HepG2 (cell line): ENCODE measurements around the gene RPRD2. TPM values are rescaled to one million over a fixed set of nuclear protein-coding genes. Genes with fewer than 3 reads are reported as not detected.

Experiments
- DMAP1 ChIP-seq: IDR thresholded peaks from 2 replicates; pipeline ENCODE4 v1.6.1; 2016
- DRAP1 ChIP-seq: IDR thresholded peaks from 2 replicates; pipeline ENCODE4 v1.6.1; 2016; ENCODE audit warnings: missing genetic modification reagents, missing compliant biosample characterization
- ELF4 ChIP-seq: sonication (generic); formaldehyde crosslinking; IDR thresholded peaks from 2 replicates; pipeline ENCODE4 v1.5.0; 2020; ENCODE audit warnings: missing genetic modification reagents, mild to moderate bottlenecking, moderate library complexity, borderline replicate concordance
- MEIS2 ChIP-seq: sonication (generic); formaldehyde crosslinking; IDR thresholded peaks from 2 replicates; pipeline ENCODE4 v1.9.0; 2021; ENCODE audit warnings: mild to moderate bottlenecking, missing genetic modification reagents
- TBX3 ChIP-seq: fragments of 450-650 bp; IDR thresholded peaks from 2 replicates; pipeline ENCODE4 v1.6.1; 2017; ENCODE audit warnings: antibody characterized with exemption, mild to moderate bottlenecking, inconsistent platforms, borderline replicate concordance
- YEATS4 ChIP-seq: sonication (generic); formaldehyde crosslinking; IDR thresholded peaks from 2 replicates; pipeline ENCODE4 v1.4.0; 2020; ENCODE audit warnings: missing genetic modification reagents, borderline replicate concordance
- ZC3H4 ChIP-seq: sonication (generic); formaldehyde crosslinking; IDR thresholded peaks from 2 replicates; pipeline ENCODE4 v1.4.0; 2020; ENCODE audit warnings: missing genetic modification reagents, borderline replicate concordance
- ZNF225 ChIP-seq: sonication (generic); formaldehyde crosslinking; IDR thresholded peaks from 2 replicates; pipeline ENCODE4 v1.4.0; 2020; ENCODE audit warnings: mild to moderate bottlenecking, missing genetic modification reagents
- ZNF343 ChIP-seq: sonication (generic); formaldehyde crosslinking; IDR thresholded peaks from 2 replicates; pipeline ENCODE4 v1.4.0; 2020; ENCODE audit warnings: mild to moderate bottlenecking, missing genetic modification reagents
- ZNF609 ChIP-seq: sonication (generic); formaldehyde crosslinking; IDR thresholded peaks from 2 replicates; pipeline ENCODE4 v1.4.0; 2020; ENCODE audit warnings: mild to moderate bottlenecking, missing genetic modification reagents, borderline replicate concordance
- ZNF616 ChIP-seq: sonication (generic); formaldehyde crosslinking; IDR thresholded peaks from 2 replicates; pipeline ENCODE4 v1.5.0; 2020; ENCODE audit warnings: low read depth, mild to moderate bottlenecking, missing genetic modification reagents
- polyA plus RNA-seq, 8 experiments: library from polyadenylated mRNA; depleted of rRNA in 3 of 8; stranded (reverse) in 7 of 8; unstranded in 1 of 8; fragments of >200 nt; fragmentation: Illumina TruSeq in 4 of 8; extraction: Trizol in 4 of 8; gene quantifications; 2 replicates each; pipeline versions ENCODE4 v1.2.1 to v1.2.3, GENCODE V29; 2011 to 2016; ENCODE audit warnings: low read depth in 4 of 8, missing spikeins in 1 of 8, mixed read lengths in 1 of 8; ENCODE audit not compliant: insufficient read depth in 1 of 8
- total RNA-seq, 5 experiments: library from RNA; depleted of rRNA; stranded (reverse); fragments of >200 nt; fragmentation: Illumina TruSeq; extraction: Trizol; gene quantifications; 2 replicates each; pipeline ENCODE4 v1.2.3, GENCODE V29; 2016; ENCODE audit warnings: low read depth in 1 of 5
- TF ChIP-seq, protein P1 (sequence below): sonication (generic); formaldehyde crosslinking; IDR thresholded peaks from 2 replicates; pipeline ENCODE4 v1.4.0; 2020; ENCODE audit warnings: mild to moderate bottlenecking, missing genetic modification reagents
- TF ChIP-seq, protein P2 (sequence below): fragments of 450-650 bp; IDR thresholded peaks from 2 replicates; pipeline ENCODE4 v1.6.1; 2017
- TF ChIP-seq, protein P3 (sequence below): sonication (generic); formaldehyde crosslinking; IDR thresholded peaks from 2 replicates; pipeline ENCODE4 v1.5.1; 2020; ENCODE audit warnings: mild to moderate bottlenecking, missing genetic modification reagents

The RPRD2 gene
- total and polyA plus RNA-seq, 2 of the 13 experiments (the other 11 are each of a cell fraction or from before 2014, with no cell fraction given), result 8.0 to 8.9 TPM

DNA sequence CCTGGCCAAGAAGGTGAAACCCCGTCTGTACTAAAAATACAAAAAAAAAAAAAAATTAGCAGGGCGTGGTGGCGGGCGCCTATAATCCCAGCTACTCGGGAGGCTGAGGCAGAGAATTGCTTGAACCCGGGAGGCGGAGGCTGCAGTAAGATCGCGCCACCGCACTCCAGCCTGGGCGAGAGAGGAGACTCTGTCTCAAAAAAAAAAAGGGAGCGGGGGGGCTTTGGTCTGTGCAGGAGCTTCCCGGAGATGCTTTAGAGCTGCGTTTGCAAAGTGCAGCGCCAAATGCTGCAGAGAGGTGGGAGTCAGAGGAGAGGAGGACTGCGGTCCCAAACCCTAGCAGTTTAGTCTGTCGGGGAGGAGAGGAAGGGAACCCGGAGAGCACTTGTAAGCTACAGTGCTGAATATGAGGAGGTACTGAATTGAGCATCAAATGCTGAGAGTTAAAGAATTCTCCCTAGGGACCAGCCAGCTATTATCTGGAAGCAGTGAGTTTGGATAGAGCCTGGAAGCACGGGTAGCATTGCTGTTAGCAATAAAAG is 152.2 kb downstream of the RPRD2 start (continued):
- TF ChIP-seq, protein P1, sequence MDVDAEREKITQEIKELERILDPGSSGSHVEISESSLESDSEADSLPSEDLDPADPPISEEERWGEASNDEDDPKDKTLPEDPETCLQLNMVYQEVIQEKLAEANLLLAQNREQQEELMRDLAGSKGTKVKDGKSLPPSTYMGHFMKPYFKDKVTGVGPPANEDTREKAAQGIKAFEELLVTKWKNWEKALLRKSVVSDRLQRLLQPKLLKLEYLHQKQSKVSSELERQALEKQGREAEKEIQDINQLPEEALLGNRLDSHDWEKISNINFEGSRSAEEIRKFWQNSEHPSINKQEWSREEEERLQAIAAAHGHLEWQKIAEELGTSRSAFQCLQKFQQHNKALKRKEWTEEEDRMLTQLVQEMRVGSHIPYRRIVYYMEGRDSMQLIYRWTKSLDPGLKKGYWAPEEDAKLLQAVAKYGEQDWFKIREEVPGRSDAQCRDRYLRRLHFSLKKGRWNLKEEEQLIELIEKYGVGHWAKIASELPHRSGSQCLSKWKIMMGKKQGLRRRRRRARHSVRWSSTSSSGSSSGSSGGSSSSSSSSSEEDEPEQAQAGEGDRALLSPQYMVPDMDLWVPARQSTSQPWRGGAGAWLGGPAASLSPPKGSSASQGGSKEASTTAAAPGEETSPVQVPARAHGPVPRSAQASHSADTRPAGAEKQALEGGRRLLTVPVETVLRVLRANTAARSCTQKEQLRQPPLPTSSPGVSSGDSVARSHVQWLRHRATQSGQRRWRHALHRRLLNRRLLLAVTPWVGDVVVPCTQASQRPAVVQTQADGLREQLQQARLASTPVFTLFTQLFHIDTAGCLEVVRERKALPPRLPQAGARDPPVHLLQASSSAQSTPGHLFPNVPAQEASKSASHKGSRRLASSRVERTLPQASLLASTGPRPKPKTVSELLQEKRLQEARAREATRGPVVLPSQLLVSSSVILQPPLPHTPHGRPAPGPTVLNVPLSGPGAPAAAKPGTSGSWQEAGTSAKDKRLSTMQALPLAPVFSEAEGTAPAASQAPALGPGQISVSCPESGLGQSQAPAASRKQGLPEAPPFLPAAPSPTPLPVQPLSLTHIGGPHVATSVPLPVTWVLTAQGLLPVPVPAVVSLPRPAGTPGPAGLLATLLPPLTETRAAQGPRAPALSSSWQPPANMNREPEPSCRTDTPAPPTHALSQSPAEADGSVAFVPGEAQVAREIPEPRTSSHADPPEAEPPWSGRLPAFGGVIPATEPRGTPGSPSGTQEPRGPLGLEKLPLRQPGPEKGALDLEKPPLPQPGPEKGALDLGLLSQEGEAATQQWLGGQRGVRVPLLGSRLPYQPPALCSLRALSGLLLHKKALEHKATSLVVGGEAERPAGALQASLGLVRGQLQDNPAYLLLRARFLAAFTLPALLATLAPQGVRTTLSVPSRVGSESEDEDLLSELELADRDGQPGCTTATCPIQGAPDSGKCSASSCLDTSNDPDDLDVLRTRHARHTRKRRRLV (CRISPR knock-in tag), result no peak; the same call in 1 of the 2 replicates
- TF ChIP-seq ZC3H4, result no peak
- no peak for TF ChIP-seq ELF4 (CRISPR knock-in tag)
- TF ChIP-seq DRAP1 (CRISPR knock-in tag), result peak; percentile 43; the same call in 1 of the 2 replicates
- TF ChIP-seq YEATS4 (CRISPR knock-in tag), result no peak
- TF ChIP-seq ZNF343, result no peak
- no peak for TF ChIP-seq ZNF225 (CRISPR knock-in tag)
- no peak for TF ChIP-seq ZNF609 (CRISPR knock-in tag)
- 0 out of 2 replicates have a peak, but pooled peaks have one; percentile 14 for TF ChIP-seq ZNF616
- TF ChIP-seq, protein P2, sequence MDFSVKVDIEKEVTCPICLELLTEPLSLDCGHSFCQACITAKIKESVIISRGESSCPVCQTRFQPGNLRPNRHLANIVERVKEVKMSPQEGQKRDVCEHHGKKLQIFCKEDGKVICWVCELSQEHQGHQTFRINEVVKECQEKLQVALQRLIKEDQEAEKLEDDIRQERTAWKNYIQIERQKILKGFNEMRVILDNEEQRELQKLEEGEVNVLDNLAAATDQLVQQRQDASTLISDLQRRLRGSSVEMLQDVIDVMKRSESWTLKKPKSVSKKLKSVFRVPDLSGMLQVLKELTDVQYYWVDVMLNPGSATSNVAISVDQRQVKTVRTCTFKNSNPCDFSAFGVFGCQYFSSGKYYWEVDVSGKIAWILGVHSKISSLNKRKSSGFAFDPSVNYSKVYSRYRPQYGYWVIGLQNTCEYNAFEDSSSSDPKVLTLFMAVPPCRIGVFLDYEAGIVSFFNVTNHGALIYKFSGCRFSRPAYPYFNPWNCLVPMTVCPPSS, result no peak
- no peak for TF ChIP-seq TBX3
- TF ChIP-seq, protein P3, sequence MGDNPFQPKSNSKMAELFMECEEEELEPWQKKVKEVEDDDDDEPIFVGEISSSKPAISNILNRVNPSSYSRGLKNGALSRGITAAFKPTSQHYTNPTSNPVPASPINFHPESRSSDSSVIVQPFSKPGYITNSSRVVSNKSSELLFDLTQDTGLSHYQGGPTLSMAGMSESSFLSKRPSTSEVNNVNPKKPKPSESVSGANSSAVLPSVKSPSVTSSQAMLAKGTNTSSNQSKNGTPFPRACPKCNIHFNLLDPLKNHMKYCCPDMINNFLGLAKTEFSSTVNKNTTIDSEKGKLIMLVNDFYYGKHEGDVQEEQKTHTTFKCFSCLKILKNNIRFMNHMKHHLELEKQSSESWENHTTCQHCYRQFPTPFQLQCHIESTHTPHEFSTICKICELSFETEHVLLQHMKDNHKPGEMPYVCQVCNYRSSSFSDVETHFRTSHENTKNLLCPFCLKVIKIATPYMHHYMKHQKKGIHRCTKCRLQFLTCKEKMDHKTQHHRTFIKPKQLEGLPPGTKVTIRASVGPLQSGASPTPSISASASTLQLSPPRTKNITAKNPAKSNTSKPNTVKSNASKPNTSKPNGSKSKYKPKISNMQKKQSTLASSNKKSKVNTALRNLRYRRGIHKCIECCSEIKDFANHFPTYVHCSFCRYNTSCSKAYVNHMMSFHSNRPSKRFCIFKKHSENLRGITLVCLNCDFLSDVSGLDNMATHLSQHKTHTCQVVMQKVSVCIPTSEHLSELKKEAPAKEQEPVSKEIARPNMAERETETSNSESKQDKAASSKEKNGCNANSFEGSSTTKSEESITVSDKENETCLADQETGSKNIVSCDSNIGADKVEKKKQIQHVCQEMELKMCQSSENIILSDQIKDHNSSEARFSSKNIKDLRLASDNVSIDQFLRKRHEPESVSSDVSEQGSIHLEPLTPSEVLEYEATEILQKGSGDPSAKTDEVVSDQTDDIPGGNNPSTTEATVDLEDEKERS (CRISPR knock-in tag), result no peak
- TF ChIP-seq MEIS2 (CRISPR knock-in tag), result 0 out of 2 replicates have a peak, but pooled peaks have one; percentile 3
- 0 out of 2 replicates have a peak, but pooled peaks have one; percentile 43 for TF ChIP-seq DMAP1 (CRISPR knock-in tag)
